HepG2 (cell line): ENCODE results near the gene FAM78B. TPM values are rescaled to one million over a fixed set of nuclear protein-coding genes. Genes with fewer than 3 reads are reported as not detected.

Experiments
- ATAC-seq: fragments of 200-7000 bp; cut with Tn5 transposase; 3 replicates; pipeline ENCODE4 v1.9.1; 2020; ENCODE audit warnings: mild to moderate bottlenecking, moderate library complexity
- BruUV-seq: library from RNA; stranded (reverse); fragments of 400-500 nt; replicated peaks from 2 replicates; lab custom pipeline; 2021; lab: Mats Ljungman, UMichigan
- CTCF ChIA-PET: fragments of 300-600 bp; formaldehyde crosslinking; extraction: SDS; loops from one replicate; lab custom pipeline; 2021; ENCODE audit warnings: low total read pairs, inconsistent platforms, low intra/inter-chr PET ratio; lab: Yijun Ruan, JAX
- POLR2A ChIA-PET: fragments of 350-600 bp; sonication (Branson Sonifier 250); formaldehyde crosslinking; loops from one replicate; lab custom pipeline; 2020; ENCODE audit warnings: antibody characterized with exemption, inconsistent platforms; lab: Yijun Ruan, JAX
- DNase-seq: peaks from one replicate; pipeline ENCODE4 v3.0.0-alpha.2; 2015; ENCODE audit warnings: low spot score
- FAIRE-seq: peaks from 3 replicates; lab custom pipeline; 2011; peaks lifted over from hg19 to GRCh38; lab: Jason Lieb, UNC
- H2AFZ ChIP-seq: one replicate; pipeline ENCODE4 v1.6.1; 2011; ENCODE audit warnings: low read length, inconsistent platforms
- H3K27ac ChIP-seq: fragments of 300-600 bp; 3 replicates; pipeline ENCODE4 v1.8.0; 2011; ENCODE audit warnings: mixed run types, mild to moderate bottlenecking, mixed read lengths, low read length, inconsistent platforms; ENCODE audit not compliant: insufficient read depth; ENCODE audit errors: extremely low read length
- H3K27me3 ChIP-seq, 2 experiments: fragments of 200-600 bp in 1 of 2; 2 replicates in 1 of 2; 3 replicates in 1 of 2; pipeline versions ENCODE4 v1.6.0 to v1.8.0; 2011; ENCODE audit warnings: low read length in 2 of 2, mild to moderate bottlenecking in 2 of 2, moderate library complexity in 2 of 2, inconsistent platforms in 1 of 2; ENCODE audit not compliant: insufficient read depth in 2 of 2, control insufficient read depth in 1 of 2
- H3K36me3 ChIP-seq, 2 experiments: fragments of 200-600 bp in 1 of 2; replicated peaks in 1 of 2; 2 replicates in 1 of 2; 3 replicates in 1 of 2; pipeline versions ENCODE4 v1.5.1 to v1.8.0; 2011; ENCODE audit warnings: low read length in 2 of 2, inconsistent platforms in 1 of 2; ENCODE audit not compliant: insufficient read depth in 2 of 2, control insufficient read depth in 1 of 2
- H3K4me1 ChIP-seq: 2 replicates; pipeline ENCODE4 v1.5.1; 2012; ENCODE audit warnings: low read length, inconsistent platforms; ENCODE audit not compliant: insufficient read depth
- H3K4me2 ChIP-seq: 2 replicates; pipeline ENCODE4 v1.6.0; 2011; ENCODE audit warnings: low read depth, low read length, inconsistent platforms
- H3K4me3 ChIP-seq, 3 experiments: fragments of 200-600 bp in 1 of 3; sonication (generic), shearing (Covaris generic) in 1 of 3; replicated peaks in 1 of 3; 2 replicates each; pipeline ENCODE4 v1.5.1; 2011 to 2016; ENCODE audit warnings: low read length in 3 of 3, inconsistent platforms in 2 of 3, low read depth in 2 of 3, mild to moderate bottlenecking in 2 of 3, control low read depth in 1 of 3, mixed read lengths in 1 of 3; ENCODE audit not compliant: insufficient read depth in 1 of 3
- H3K79me2 ChIP-seq: one replicate; pipeline ENCODE4 v1.6.1; 2011; ENCODE audit warnings: low read length, inconsistent platforms; ENCODE audit not compliant: insufficient read depth
- H3K9ac ChIP-seq: 2 replicates; pipeline ENCODE4 v1.6.0; 2011; ENCODE audit warnings: mild to moderate bottlenecking, low read depth, low read length, inconsistent platforms; ENCODE audit not compliant: insufficient read depth
- H3K9me3 ChIP-seq: 2 replicates; pipeline ENCODE4 v1.5.1; 2012; ENCODE audit warnings: mild to moderate bottlenecking, low read length
- H4K20me1 ChIP-seq: 2 replicates; pipeline ENCODE4 v1.6.0; 2011; ENCODE audit warnings: inconsistent platforms, mild to moderate bottlenecking, low read length, moderate library complexity; ENCODE audit not compliant: insufficient read depth
- ELF1 ChIP-seq: sonication (generic); formaldehyde crosslinking; IDR thresholded peaks from 2 replicates; pipeline ENCODE4 v1.4.0; 2020; ENCODE audit warnings: missing genetic modification reagents
- ZBTB40 ChIP-seq, 2 experiments: fragments of 450-650 bp in 1 of 2; sonication (generic) in 1 of 2; formaldehyde crosslinking in 1 of 2; IDR thresholded peaks; 2 replicates each; pipeline versions ENCODE4 v1.6.1 to v1.8.0; 2016 to 2022; ENCODE audit warnings: antibody characterized with exemption in 1 of 2, mild to moderate bottlenecking in 1 of 2, missing genetic modification reagents in 1 of 2
- ZNF432 ChIP-seq: sonication (generic); formaldehyde crosslinking; IDR thresholded peaks from 2 replicates; pipeline ENCODE4 v1.5.0; 2020; ENCODE audit warnings: missing genetic modification reagents, mild to moderate bottlenecking, borderline replicate concordance
- WGBS: methylation state at CpG from one replicate; pipeline ENCODE4 v1.1.6; 2017; ENCODE audit warnings: low lambda C conversion rate; 5-methylcytosine and 5-hydroxymethylcytosine counted together
- in situ Hi-C: cut with HindIII; loops from 2 replicates; pipeline ENCODE4 v1.10.0; 2017; ENCODE audit warnings: low pct_unique_long_range_greater_than_20kb; ENCODE audit not compliant: extremely low pct_ligation_motif_present
- intact Hi-C: fragments of 100-400 bp; cut with micrococcal nuclease; formaldehyde crosslinking; loops from one replicate; pipeline ENCODE4 v1.10.0; 2022; ENCODE audit not compliant: unreplicated experiment
- polyA plus RNA-seq, 8 experiments: library from polyadenylated mRNA; depleted of rRNA in 3 of 8; stranded (reverse) in 7 of 8; unstranded in 1 of 8; fragments of >200 nt; fragmentation: Illumina TruSeq in 4 of 8; extraction: Trizol in 4 of 8; gene quantifications; 2 replicates each; pipeline versions ENCODE4 v1.2.1 to v1.2.3, GENCODE V29; 2011 to 2016; ENCODE audit warnings: low read depth in 4 of 8, missing spikeins in 1 of 8, mixed read lengths in 1 of 8; ENCODE audit not compliant: insufficient read depth in 1 of 8
- total RNA-seq, 5 experiments: library from RNA; depleted of rRNA; stranded (reverse); fragments of >200 nt; fragmentation: Illumina TruSeq; extraction: Trizol; gene quantifications; 2 replicates each; pipeline ENCODE4 v1.2.3, GENCODE V29; 2016; ENCODE audit warnings: low read depth in 1 of 5
- TF ChIP-seq, protein P1 (sequence below): sonication (generic); formaldehyde crosslinking; IDR thresholded peaks from 2 replicates; pipeline ENCODE4 v1.4.0; 2020; ENCODE audit warnings: missing genetic modification reagents

FAM78B gene
- total and polyA plus RNA-seq, 2 of the 13 experiments (the other 11 are each of a cell fraction or from before 2014, with no cell fraction given), result 0.22 to 0.31 TPM

DNA sequence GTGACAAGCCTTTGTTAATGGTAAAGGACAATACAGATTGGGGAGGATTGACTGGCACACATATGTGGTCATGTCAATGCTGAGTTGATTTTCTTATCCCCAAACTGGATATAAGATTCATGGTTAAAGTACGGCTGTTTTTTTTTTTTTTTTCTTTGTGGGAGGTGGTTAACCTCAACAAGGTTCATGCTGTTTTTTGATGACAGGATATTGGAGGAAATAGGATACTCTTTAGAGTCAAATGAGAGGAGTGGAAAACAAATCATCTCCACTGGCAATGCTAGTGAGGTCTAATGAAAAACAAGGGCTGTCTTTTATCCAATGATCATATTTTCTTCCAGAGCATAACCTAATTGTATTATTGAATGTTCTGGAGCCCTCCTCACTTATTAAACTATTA is 140.2 kb downstream of the FAM78B start:
- DNase-seq, result no peak
- no peak for FAIRE-seq

More for the DNA sequence above, 140.2 kb downstream of the FAM78B start:
- no TSS peak for BruUV-seq
- Histone ChIP-seq H3K9me3 (no peaks in the 10 kb centered on the region), H3K9ac (no peak overlapping the region), H3K27ac (no peak overlapping the region), H3K4me2 (no peak overlapping the region), H3K4me3 (no peak overlapping the region), H4K20me1 (no peaks in the 10 kb centered on the region), H2AFZ (no peak overlapping the region), H3K36me3 (no peaks in the 10 kb centered on the region), H3K79me2 (no peaks in the 10 kb centered on the region), H3K4me1 (no peaks in the 10 kb centered on the region), H3K27me3 (no peaks in the 10 kb centered on the region)
- no peak for ATAC-seq
- ChIA-PET POLR2A (no interaction called here), CTCF (no interaction called here)
- in situ Hi-C loops (no loop called here), intact Hi-C loops (no loop called here)
- 37% methylated on average over 1 of the region's 1 CpG for WGBS
- TF ChIP-seq, protein P1, sequence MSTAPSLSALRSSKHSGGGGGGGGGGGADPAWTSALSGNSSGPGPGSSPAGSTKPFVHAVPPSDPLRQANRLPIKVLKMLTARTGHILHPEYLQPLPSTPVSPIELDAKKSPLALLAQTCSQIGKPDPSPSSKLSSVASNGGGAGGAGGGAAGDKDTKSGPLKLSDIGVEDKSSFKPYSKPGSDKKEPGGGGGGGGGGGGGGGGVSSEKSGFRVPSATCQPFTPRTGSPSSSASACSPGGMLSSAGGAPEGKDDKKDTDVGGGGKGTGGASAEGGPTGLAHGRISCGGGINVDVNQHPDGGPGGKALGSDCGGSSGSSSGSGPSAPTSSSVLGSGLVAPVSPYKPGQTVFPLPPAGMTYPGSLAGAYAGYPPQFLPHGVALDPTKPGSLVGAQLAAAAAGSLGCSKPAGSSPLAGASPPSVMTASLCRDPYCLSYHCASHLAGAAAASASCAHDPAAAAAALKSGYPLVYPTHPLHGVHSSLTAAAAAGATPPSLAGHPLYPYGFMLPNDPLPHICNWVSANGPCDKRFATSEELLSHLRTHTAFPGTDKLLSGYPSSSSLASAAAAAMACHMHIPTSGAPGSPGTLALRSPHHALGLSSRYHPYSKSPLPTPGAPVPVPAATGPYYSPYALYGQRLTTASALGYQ (CRISPR knock-in tag), result no peak
- no peak for TF ChIP-seq ZNF432 (CRISPR knock-in tag)
- TF ChIP-seq ELF1 (CRISPR knock-in tag), result no peak
- no peak for TF ChIP-seq ZBTB40 (IDR thresholded peaks at IDR 0.05)
- no peak for TF ChIP-seq ZBTB40 (CRISPR knock-in tag; IDR thresholded peaks at IDR 0.05)
